ENCODE results near the gene DUSP1.

Gene DUSP1

GRCh38 chr5:172741206-172741582 is 29.8 kb downstream of the DUSP1 start:
- no peak for DNase-seq

DNA sequence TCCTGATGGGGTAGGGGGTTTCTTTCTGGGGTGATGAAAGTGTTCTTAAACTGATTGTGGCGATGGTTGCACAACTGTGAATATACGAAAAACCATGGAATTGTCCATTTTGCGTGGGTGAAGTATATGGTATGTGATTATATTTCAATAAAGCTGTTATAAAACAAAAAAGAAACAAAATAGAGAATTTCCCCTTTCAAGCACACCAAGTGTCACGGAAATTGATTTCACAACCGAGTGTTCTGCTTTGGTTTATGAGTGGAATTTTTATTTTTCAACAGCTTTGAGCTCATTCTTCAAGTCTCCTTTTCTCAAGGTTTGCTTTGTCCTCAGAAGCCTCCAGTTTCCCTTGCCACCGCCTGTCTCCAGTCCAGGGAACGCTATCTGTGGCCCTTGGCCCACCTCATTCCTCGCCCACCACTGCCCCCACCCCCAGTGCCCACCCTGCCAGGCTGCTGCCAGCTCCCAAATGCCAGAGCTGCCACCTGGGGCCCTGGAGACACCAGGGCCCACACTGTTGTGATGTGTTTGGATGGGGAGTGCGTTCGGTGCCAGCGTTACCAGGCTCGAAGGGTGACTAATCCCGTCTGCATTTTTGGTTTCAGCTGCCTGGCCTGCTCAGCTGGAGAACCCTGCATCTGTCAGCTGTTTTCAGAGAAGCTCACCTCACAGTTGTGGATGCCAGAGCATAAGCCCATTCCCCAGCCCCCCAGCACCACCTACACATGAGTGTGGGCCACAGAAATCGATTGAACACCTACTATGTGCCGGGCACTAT is 30.4 kb downstream of the DUSP1 start:
- no peak for DNase-seq

DNA sequence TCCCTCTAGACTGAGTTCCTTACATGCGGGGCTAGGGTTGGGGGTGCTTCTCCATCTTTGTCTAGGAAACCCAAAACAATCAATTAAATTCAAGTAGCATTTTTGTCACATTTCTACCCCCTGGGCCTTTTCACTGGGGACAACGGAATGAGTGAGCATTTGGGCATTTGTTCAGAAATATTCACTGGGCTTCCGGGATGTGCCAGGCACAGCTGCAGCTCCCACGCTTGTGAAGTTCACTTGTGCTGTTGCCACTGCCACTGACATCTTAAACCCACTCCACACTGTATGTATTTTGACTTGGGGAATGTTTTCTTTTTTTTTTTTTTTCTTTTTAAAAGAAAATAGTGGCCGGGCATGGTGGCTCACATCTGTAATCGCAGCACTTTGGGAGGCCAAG is 31.6 kb downstream of the DUSP1 start:
- no peak for DNase-seq

DNA sequence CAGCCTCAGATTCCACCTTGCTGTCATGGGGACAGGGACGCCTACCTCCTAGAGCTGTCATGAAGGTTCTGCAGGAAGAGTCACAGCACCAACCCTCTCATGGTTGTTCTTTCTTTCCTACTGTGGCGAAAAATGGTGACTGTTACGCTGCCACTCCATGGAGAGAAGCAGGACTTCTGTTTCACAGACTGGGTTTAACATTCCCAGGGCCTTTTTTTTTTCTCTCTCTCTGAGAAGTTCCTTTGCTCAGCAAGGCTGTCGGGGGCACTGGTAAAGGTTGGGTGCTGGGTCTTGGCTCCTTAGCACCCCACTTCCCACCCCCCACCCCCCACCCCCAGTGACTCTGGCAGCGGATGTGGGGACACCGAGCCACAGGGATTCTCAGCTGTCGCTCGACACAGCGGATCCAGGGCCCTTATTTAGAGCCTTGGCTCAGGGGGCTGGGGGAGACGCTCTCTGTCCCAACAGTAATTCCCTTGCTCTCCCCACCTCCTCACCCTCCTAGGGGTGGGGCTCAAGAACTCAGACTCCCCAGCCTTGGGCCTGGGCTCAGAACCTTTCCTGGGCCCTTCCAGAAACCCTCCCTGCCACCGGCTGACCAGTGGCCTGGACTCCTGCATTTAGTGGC is 34.4 kb downstream of the DUSP1 start:
- no peak for DNase-seq

GRCh38 chr5:172735141-172735831 is 35.7 kb downstream of the DUSP1 start:
- no peak for DNase-seq

- DNase-seq, result no peak
Observed at GRCh38 chr5:172733974-172734346, 37.0 kb downstream of the DUSP1 start.

DNA sequence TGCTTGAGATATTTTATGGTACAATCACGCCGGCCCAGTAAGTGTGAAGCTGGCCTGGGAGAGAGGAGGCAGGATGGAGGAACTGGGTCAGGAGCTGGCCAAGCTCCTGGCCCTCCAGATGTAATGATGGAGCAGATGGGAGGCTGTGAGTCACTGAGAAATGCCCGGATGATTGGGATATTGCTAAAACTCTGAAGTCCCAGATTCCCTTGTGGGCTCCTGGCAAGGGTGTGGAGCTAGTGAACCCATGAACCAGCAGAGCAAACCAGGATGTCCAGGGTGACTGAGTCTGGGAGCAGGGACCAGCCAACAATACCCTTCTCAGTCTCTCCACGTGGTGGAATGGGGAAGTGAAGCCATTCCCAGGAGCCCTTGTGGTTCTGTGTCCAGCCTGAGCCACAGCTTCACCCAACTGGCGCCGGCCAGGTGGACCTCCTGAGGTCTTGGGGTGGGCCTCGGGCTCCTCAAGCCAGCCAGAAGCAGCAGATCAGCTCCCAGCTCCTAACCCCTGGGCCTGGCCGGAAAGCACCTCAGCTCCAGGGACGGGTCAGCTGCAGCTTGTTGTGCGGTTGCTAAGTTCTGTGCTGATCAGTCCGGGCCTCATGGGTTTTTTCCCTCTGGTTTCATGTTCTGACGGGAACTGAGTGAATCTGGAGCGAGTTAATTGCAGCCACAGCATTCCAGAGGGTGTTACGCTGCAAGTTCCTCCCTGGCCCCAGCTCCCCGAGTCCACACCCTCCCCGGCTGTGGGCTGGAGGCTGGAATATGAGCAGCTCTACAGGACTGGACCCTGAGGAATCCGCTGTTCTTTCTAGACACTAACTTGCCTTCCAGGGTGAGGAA is 37.6 kb downstream of the DUSP1 start:
- no peak for DNase-seq

GRCh38 chr5:172732201-172732865 is 38.7 kb downstream of the DUSP1 start:
- DNase-seq, result no peak

DNA sequence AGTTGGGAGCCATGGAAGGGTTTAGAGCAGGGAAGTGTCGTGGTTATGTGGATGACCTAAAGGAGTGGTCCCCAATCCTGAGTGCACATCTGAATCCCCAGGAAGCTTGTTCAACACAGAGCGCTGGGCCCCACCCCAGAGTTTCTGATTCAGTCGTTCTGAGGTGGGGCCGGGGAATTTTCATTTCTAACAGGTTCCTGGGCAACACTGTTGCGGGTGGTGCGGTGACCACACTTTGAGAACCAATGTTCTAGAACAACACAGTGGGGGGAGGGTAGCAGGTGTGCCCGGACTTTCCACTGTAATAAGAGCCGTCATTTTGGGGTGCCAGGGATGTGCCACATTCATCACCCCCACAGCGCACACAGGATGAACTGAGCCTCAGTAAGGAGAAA is 39.3 kb downstream of the DUSP1 start:
- DNase-seq, result no peak

- no peak for DNase-seq
Observed at GRCh38 chr5:172730981-172731679, 39.9 kb downstream of the DUSP1 start.

DNA sequence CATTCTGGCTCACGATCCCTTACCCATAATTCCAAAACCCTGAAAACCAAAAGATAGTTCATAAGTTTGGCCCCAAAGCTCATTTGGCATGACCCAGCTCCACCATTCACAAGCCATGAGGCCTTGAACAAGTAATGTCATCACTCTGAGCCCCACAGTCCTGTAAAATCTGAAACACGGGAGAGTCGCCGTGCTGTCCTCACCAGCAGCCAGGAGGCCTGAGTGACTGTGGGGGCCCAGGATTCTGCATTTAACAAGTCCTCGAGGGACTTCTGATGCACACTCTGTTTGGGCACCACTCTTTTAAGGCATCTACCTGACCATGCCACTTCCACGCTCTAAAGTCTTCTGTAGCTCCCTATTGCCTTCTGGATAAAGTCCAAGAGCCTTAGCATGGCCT is 40.8 kb downstream of the DUSP1 start:
- DNase-seq, result no peak

- no peak for DNase-seq
Observed at GRCh38 chr5:172729588-172729987, 41.4 kb downstream of the DUSP1 start.

- DNase-seq, result no peak
Observed at GRCh38 chr5:172728481-172729241, 42.3 kb downstream of the DUSP1 start.

DNA sequence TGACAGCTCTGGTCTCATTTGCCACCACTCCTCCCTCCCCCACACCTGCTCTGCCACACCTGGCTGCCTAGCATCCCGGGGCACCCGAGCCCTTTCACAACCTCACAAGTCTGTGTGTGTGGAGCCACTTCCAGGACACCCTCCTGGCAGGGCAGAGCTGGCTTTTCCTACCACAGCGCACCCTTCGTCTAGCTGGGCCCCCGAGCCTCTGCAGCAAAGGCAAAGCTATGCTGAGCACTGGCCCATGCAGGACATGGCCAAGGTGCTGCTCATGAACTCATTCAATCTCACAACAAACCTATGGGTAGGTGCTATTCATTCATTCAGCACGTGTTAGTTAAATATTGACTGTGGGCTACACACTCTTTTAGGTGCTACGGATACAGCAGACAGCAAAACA is 43.4 kb downstream of the DUSP1 start:
- no peak for DNase-seq

DNA sequence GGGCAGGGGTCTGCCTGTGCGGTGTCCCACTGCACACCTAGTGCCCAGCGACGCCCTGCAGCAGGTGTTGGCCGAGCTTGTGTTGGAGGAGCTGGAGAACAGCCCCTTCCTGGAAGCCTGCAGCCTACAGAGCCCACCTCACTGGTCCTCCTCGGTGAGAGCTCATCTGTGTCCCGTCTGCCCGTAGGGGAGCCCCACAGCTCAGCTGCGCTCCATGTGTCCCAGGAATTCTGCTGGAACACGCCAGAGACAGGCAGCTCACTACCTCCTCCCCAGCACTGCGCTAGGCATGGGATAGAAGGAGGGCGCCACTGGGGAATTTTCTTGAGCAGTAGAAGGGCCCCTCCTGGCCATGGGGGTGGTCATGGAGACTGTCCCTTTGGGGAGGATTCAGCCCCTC is 44.0 kb downstream of the DUSP1 start:
- no peak for DNase-seq

DNA sequence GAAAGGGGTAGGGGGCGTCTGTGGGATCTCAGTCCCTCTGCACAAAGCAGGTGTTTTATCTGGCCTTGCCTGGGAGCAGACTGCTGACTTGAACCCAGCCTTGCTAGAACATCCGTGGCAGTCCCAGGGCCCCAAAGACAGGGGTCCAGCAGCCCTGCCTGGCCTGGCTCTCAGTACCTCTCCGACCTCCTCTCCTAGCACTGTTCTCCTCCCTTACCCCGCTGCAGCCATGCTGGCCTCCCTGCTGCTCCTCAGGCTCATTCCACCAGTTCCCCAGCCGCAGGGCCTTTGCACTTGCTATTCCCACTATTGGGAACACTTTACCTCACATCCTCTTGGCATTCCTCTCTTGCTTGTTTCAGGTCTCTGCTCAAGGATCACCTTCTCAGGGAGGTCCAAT is 45.2 kb downstream of the DUSP1 start:
- DNase-seq, result no peak

- no peak for DNase-seq
Observed at GRCh38 chr5:172725273-172725672, 45.7 kb downstream of the DUSP1 start.

DNA sequence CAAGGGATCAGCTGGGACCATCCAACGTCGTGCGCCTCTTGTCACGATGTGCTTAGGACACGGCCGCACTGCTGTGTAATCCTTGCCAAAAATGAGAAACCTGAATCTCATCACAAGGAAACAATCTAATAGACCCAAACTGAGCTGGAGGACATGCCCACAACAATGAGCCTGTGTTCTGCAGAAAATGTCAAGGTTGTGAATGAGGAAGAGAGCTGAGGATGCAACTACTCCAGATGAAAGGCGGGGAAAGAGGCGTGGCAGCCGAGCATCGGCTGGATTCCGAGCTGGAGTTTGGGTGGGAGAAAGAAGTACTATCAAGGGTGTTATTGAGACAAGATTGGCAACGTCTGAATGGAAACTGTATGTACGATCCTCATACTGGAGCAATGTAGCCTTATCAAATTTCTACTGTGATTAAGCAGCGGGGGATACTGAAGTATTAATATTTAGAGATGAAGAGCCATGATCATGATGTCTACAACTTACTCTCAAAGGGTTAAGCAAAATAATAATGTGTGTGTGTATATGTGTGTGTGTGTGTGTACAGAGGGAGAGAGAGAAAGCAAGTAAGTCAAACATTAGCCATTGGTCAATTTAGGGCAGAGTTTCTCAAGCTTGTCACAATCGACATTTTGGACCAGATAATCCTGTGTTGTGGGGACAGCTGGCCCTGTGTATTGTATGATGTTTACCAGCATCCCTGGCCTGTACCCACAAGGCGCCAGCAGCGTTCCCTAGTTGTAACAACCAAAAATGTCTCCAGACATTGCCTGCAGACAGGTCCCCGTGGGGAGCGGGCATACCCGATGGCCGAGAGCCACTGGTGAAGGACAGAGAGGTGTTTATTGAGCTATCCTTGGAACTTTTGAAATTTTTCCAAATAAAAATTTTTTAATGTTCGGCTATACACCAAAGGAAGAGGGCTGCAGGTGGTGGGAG is 46.5 kb downstream of the DUSP1 start:
- no peak for DNase-seq

DNA sequence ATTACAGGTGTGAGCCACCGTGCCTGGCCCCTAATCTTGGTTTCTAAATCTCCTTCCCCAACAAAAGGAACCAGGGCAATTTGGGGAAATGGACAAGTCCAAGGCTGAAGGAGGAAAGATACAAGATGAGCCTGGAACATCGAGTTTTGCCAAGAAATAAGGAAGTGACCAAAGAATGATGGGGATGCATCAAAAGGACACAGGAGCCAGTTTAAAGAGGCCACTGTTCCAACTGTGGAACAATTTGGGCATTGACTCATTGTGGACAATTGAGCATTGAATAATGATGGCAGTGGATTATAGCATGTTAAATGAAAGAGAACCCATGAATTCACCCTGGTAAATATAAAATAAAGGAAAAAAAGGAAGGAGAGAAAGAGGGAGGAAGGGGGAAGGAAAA is 47.5 kb downstream of the DUSP1 start:
- DNase-seq, result no peak

GRCh38 chr5:172722327-172722815 is 48.6 kb downstream of the DUSP1 start:
- no peak for DNase-seq

Measured in NCI-H1105 (cell line).